ENCODE results near the gene NTRK1. TPM values are rescaled to one million over a fixed set of nuclear protein-coding genes. Genes with fewer than 3 reads are reported as not detected.

Gene NTRK1
- total RNA-seq, 4 donors from 2014 or later, result 0.11 to 1.2 (median 0.63) TPM

GRCh38 chr1:156876281-156876680, 15.6 kb downstream of the NTRK1 start:
- Histone ChIP-seq H3K4me1 (no peaks in the 10 kb centered on the region), H3K27me3 (no peaks in the 10 kb centered on the region), H3K4me3 (replicated peaks in 1 of 3) (no peak overlapping the region), H3K27ac (no peak overlapping the region), H3K9me3 (no peaks in the 10 kb centered on the region), H3K36me3 (no peaks in the 10 kb centered on the region)
- 28 to 39% methylated on average over 4 to 20 of the region's 21 CpGs for WGBS, 2 donors
- DNase-seq, result no peak
- TF ChIP-seq CTCF (IDR thresholded peaks at IDR 0.05), result no peak
- no peak for TF ChIP-seq POLR2A (IDR thresholded peaks at IDR 0.05)
- intact Hi-C loops (cut with DNase I), result no loop called here

GRCh38 chr1:156877433-156878170, 16.9 kb downstream of the NTRK1 start:
- DNase-seq, result no peak
- intact Hi-C loops (cut with DNase I), result no loop called here
- no peak overlapping the region for H3K27ac ChIP-seq
- no peaks in the 10 kb centered on the region for H3K4me1 ChIP-seq
- TF ChIP-seq CTCF (IDR thresholded peaks at IDR 0.05), result no peak
- TF ChIP-seq POLR2A (IDR thresholded peaks at IDR 0.05), result no peak
- 85 to 96% methylated on average over 2 to 5 of the region's 5 CpGs for WGBS, 2 donors
- H3K27me3 ChIP-seq, result no peaks in the 10 kb centered on the region
- H3K36me3 ChIP-seq, result no peaks in the 10 kb centered on the region
- H3K4me3 ChIP-seq (replicated peaks in 1 of 3), result no peak overlapping the region
- no peaks in the 10 kb centered on the region for H3K9me3 ChIP-seq

- WGBS, 2 donors, result 95 to 97% methylated on average over 16 to 21 of the region's 21 CpGs
These were observed 19.2 kb downstream of the NTRK1 start for GRCh38 chr1:156879876-156880275.

GRCh38 chr1:156880473-156880872, 19.8 kb downstream of the NTRK1 start:
- Histone ChIP-seq H3K27me3 (no peaks in the 10 kb centered on the region), H3K4me1 (no peaks in the 10 kb centered on the region), H3K36me3 (no peaks in the 10 kb centered on the region), H3K4me3 (replicated peaks in 1 of 3) (no peak overlapping the region), H3K9me3 (no peaks in the 10 kb centered on the region), H3K27ac (no peak overlapping the region)
- DNase-seq, result no peak
- WGBS, 2 donors, result 75 to 79% methylated on average over 5 of the region's 5 CpGs
- intact Hi-C loops (cut with DNase I), result loop anchor here (10.0 kb wide), 1 partner anchor 196 kb away; no protein-coding TSS in a partner anchor
- TF ChIP-seq CTCF (IDR thresholded peaks at IDR 0.05) (no peak), POLR2A (IDR thresholded peaks at IDR 0.05) (no peak)

More at GRCh38 chr1:156879876-156880275, 19.2 kb downstream of the NTRK1 start:
- no peaks in the 10 kb centered on the region for H3K4me1 ChIP-seq
- intact Hi-C loops (cut with DNase I), result loop anchor here (10.0 kb wide), 1 partner anchor 195 kb away; no protein-coding TSS in a partner anchor
- H3K36me3 ChIP-seq, result no peaks in the 10 kb centered on the region
- H3K27ac ChIP-seq, result no peak overlapping the region
- TF ChIP-seq CTCF (IDR thresholded peaks at IDR 0.05) (no peak), POLR2A (IDR thresholded peaks at IDR 0.05) (no peak)
- H3K9me3 ChIP-seq, result no peaks in the 10 kb centered on the region
- DNase-seq, result no peak
- no peaks in the 10 kb centered on the region for H3K27me3 ChIP-seq
- no peak overlapping the region for H3K4me3 ChIP-seq (replicated peaks in 1 of 3)

GRCh38 chr1:156881101-156881500, 20.4 kb downstream of the NTRK1 start:
- Histone ChIP-seq H3K9me3 (no peaks in the 10 kb centered on the region), H3K36me3 (no peaks in the 10 kb centered on the region), H3K27me3 (no peaks in the 10 kb centered on the region), H3K27ac (no peak overlapping the region), H3K4me1 (no peaks in the 10 kb centered on the region), H3K4me3 (replicated peaks in 1 of 3) (no peak overlapping the region)
- TF ChIP-seq POLR2A (IDR thresholded peaks at IDR 0.05) (no peak), CTCF (IDR thresholded peaks at IDR 0.05) (no peak)
- intact Hi-C loops (cut with DNase I), result loop anchor here (10.0 kb wide), 1 partner anchor 196 kb away; no protein-coding TSS in a partner anchor
- WGBS, 2 donors, result 56 to 58% methylated on average over 7 to 9 of the region's 10 CpGs
- DNase-seq, result no peak

All from thyroid gland (tissue), 4 donors.